Right hindlimb (tissue), 1 donor: ENCODE measurements around the gene IRF2.
"Not testable (repeated sequence)": the region's sequence is repeated elsewhere in the genome, so short reads cannot be mapped to it uniquely, and the experiment has no call there.

Experiments
- DNase-seq: peaks from one replicate; pipeline ENCODE4 v3.0.0-alpha.2; 2018

Gene IRF2

DNA sequence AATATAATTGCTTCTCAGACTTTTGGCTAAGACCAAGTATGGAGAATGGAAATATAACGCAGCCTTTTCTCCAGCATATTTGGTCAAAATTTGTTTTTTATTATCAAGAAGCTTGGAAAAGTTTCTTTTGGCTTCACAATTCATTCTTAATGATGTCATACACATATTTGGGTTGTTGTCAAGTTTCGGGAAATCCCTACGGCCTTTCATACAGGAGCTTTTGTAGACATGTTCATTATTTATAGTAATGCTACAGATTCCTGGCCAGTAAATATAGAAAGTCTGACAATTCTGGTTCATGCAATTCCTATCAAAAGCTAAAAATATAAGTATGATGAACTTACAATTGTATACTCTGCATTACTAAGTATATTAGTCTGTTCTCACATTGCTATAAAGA, 112.9 kb downstream of the IRF2 start:
- no peak for DNase-seq

DNA sequence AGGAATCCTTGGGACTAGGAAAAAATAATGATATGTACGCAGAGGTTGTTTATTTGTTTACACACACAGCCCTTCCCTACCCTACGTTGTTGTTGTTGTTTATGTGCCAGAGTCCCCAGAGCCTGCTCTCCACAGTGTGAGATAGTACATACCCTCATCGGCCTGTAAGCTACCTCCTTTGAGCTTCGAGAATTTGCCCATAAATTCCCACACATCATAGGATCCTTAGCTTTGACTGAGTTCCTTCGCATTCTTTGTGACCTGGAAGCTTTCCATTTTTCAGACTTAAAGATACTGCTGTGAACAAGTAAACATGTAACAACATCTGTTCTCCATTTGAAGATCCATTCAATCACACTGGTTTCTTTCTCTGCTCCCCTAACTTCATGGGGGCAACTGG, 114.5 kb downstream of the IRF2 start:
- no peak for DNase-seq

DNA sequence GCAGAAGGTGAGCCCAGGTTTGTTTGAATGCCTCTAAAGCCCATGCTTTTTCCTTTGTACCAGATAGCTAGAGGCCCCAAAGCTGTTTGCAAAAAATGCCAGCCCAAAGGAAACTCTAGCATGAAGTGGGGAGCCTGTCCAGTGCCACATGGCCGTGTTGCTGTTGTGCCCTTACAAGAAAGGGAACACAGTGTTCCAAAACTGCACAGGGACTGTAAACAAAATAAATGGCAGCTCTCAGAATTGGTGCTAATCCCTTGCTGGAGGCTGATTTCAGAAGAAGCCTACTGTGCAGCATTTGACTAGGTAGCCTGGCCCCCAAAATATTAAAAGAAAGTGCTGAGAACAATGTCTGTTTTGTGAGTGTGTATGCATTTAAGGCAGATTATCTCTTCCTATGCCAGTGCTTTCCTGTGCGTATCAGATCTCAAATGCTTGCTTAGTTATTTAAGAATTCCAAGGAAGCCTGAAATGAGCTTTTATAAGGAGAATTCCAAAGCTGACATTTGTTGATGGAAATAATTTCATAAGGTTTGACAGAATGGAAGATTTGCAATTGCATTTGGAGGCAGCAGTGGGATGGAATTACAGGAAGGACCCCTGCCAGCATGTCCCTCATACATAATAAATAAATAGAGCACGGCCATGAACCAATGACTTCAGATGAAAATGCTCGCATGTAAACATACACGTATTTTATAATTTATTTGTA, 115.7 kb downstream of the IRF2 start:
- no peak for DNase-seq

DNA sequence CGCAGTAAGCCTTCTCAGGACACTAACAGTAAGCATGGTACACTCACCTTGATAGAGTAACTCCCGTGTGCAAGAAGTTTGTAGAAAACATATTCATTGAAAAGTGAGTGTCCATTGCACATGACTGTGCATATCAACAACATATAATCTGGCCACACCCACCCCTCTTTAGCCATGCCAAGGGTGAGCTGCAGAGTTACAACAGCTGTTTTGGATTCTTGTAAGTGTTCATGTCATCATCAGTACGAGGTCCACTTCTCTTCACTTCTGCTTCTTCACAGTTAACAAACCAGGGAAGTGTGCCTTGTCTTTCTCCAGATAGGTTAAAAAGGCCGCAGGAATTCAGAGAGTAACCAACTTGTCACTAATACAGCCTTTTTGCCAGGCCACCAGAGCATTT, 116.6 kb downstream of the IRF2 start:
- DNase-seq = no peak

DNA sequence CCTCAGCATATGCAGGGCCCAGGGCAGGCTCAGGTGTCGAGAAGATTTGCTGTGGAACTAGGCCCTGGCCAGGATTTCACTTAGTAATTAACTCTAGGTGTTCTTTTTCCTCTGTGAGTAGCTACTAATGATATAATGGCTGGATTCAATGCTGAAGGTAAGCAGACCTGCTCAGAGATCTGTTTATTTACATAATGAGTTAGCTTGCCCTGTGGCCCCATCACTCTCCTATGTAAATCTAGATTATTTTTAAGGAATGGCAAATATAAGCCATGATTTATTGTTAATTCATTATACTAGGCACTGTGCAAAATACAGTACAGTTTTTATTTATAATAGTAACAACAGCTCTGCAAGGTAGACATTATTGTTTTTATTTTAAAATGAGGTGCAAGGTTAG, 117.2 kb downstream of the IRF2 start:
- DNase-seq = no peak

DNA sequence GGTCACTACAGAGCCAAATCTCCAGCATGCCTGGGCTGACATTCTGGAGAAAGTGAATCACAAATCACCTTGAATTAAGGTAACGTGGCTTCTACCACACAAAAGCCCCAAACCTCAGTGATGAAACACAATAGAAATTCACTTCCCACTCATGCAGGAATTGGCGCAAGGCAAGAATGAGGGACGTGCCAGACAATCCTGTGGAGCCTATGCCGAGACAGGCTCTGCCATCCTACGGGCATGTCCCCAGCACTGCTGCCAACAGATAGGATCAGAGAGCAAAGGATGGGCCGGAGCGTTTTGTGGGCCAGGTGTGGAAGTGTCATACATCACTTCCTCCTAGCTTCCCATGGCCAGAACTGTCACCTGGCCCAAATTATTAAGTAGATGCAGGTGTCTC, 118.0 kb downstream of the IRF2 start:
- no peak for DNase-seq

DNA sequence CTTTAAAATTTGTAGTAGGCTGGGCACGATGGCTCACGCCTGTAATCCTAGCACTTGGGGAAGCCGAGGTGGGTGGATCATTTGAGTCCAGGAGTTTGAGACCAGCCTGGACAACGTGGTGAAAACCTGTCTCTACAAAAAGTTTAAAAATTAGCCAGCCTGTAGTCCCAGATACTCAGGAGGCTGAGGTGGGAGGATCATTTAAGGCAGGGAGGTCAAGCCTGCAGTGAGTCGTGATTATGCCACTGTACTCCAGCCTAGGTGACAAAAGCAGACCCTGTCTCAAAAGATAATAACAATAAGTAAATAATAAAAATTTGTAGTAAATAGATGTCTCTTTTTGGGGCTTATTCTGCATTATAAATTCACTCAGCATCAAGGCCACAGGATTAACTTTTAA, 118.5 kb downstream of the IRF2 start:
- no peak for DNase-seq

DNA sequence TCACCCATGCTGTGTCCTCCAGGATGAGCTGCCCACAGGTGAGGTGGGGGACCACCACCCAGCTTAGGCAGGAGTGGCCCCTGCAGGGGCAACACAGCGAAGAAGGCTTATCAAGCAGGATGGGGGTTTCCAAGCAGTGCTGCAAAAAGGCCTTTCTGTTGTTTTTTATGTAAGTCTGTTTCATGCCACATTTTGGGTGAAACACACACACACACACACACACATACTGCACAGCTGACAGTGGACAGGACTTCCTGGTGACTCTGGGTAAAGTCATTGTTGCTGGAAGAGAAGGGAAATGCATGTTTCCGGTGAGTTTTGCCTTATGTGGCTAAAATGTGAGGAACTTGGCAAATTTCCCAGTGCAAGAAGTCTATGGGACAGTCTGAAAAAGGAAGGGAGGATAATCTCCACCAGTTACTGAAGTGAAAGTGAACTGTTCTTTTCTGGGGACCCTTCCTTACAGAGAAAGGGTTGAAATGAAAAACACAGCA, 119.2 kb downstream of the IRF2 start:
- peak; percentile 76 for DNase-seq

DNA sequence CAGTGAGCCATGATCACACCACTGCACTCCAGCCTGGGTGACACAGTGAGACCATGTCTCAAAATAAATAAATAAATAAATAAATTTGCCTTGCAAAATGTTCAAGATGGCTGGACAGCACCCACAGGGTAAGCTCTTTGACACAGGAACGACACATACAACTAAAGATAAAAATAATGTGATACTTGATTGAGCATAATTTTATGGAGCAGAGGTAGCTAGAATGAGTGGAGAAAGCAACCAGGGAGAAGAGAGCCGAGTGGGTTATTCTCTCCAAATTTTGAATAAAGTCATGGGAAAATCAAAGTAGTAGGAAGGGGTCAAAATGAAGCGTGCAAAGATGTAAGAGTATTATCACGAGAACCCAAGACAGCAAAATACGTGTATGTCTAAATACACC, 121.5 kb downstream of the IRF2 start:
- DNase-seq = no peak

DNA sequence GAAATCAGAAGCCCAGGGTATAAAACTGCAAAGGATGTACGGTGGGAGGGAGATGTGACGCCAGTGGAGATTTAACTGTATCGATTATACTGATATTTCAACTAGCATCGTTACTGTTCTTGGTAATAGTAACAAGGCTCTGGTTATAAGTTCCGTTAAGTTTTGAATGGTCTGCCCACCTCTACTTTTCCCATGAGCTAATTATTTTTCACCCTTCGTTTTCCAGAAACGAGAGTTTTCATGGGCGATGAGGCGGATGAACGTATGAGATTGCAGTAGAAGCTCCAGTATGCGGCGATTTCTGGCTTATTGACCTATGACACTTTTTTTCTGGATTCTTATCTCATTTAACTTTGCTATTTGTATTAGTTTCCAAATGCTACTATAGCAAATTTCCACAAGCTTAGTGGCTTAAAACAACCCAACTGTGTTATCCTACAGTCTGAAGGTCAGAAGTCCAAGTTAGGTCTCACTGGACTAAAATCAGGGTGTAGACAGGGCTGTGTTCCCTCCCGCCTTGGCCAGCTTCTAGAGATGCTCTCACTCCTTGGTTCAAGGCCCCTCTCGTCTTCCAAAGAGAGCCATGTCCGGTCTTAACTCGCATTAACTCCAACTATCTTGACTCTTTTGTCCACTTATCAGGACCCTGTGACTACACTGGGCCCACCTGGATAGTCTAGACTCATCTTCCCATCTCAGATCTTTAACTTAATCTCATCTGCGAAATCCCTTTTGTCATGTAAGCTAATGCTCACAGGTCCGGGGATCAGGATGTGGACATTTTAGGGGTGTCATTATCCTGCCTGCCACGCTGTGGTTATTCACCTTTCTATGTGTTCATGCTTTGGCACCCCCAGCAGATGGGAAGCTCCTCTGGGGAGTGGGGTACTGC, 122.5 kb downstream of the IRF2 start:
- no peak for DNase-seq

DNA sequence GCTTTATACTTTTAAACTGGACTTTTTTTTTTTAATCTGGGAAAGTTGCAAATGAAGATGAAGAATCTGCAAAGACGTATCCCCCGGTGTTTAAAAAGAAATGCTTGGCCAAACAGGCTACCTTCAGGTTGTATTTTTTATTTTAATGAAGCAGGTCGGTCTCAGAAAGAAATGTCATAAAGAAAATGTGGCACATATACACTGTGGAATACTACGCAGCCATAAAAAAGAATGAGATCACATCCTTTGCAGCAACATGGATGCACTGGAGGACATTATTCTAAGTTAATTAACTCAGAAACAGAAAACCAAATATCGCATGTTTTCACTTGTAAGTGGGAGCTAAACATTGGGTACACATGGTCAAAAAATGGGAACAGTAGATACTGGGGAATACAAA, 123.4 kb downstream of the IRF2 start:
- no peak for DNase-seq

DNA sequence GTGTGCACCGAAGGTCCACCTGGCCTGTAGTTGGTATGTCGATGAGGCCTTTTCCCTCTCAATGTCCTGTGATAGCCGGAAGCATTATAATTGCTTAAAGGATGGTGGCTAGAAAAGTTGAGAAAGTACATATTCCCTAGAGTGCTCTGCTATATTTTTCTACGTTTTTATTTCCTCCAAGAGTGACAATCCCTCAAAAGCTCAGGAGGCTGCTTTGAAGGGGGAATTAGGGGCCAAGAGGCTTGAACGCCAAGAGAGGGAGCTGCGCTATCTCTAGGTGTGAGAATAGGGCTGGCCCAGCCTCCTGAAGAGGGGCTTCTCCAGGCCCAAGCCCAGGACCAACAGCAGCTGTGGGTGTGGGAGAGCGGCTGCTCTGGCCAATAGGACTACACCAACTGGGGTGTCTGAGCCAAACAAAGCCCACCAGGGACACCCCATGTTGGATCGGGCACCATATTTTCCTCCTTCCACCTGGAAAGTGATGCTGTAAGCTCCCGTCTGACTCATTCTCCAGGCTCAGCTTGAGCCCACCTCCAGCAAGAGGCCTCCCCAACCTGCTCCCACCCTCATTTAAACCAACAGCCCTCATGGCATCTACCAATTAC, 124.0 kb downstream of the IRF2 start:
- no peak for DNase-seq

DNA sequence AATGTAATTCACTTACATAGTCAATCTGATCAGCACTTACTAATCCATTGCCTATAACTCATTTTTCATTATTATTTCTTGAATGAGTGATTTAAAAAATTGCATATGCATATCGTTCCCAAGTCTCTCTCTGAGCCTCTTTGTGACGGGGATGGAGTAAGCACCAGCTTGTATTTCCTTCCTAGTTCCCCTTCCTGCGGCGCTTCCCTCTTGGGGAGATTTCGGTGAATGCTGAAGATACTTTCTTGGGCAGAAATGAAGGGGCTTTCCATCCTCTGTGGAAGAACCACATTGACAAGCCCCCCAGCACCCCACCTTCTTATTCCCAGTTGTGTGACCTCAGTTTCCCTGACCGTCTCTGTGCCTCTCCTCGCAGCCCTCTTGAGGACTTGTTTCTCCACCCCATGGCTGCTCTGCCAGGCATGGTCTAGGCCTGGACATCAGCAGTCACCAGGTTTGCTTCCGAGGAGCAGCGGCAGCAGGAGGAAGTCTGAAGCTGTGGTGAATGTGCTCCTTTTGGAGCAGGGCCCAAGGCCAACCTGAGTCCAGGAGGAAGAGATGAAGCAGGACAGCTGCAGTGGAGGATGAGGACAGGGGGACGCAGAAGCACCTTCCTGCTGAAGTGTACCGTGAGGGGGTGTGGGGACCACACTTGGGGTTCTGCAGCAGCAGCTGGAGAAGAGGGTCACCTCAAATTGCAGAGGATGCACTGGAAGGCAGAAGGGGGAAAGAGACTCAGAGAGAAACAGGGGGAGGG, 124.9 kb downstream of the IRF2 start:
- no peak for DNase-seq

DNA sequence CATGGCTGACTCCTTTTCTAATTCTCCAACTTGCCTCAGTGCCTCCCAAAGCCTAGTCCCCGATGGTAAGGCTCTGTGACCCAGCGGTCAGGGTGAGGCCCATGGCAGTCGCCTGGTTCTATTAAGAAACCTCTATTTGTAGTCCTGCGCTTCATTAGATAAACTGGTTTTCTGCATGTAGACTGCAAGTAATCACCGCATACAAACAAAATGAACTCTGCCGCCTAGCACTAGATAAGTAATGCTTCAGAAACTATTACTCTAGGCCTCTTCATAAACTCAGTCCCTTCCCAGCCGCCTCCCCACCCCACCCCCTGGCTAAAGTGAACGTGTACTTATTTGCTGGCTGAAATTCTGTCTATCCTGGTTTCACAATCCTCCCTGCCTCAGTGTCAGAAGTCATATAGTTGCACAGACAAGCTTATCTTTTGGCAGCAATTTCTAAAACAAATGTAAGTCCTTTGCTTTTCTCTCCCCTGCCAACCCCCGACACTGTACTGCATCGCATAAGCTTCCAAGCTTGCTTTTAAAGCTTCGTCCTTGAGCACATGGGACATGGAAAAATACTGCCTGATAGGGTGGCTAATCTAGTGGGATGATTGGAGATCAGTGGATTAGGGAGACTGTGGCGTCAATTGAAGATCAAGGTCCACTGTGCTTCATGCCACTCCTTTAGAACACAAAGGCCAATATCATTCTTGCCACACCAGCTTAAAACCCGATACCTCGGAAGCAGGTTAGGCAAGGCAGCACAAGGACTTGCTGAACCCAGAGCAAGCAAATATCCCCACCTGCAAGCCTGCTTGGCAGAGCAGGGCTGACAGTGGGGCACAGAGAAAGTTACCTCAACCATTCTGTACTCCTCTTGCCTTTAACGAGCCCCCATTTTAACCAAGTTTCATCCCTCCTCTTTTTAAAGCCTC, 125.8 kb downstream of the IRF2 start:
- DNase-seq = no peak

DNA sequence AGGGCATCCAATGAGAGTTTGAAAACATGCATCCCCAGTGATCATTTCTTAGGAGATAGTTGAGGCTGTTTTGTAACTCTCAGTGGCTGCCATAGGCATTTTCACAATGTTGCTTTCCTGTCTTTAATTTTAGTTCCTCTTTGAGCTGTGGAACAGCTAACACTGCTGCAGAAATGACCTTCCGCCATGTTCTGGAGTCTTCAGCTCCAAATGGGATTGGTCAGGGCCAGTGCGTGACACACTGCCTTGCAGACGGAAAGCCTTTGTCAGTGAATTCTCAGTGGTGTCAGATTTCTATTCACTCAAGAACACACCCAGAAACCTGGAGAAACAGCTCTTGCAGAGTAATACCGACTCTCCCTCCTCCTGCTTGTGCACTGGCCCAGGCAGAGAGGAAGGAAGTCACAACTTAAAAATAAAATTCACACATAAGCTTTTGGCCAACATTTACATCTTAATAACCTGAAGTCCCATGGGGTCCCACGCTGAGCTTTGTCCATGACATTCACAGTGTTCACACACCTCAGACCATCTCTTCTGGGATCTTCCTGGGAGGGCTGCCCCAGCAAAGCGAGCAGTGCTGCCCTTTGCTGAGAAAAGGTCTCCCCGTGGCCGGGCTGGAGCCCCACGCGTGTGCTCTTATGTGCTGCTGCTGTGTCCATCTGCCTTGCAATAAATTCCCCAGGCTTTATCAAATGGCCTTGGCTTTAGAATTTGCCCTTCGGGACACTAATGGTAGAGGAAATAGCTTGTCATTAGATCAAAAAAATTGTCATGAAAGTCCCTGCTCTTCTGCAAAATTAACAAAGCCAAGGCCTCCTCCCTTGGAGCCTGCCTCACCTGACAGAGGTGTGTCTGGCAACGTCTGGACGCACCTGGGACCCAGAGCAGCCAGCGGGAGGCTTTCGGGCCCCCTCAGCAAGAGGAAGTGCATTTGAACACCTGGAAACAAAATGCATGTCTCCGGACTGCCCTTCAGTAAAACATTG, 126.8 kb downstream of the IRF2 start:
- peak; percentile 59 for DNase-seq

DNA sequence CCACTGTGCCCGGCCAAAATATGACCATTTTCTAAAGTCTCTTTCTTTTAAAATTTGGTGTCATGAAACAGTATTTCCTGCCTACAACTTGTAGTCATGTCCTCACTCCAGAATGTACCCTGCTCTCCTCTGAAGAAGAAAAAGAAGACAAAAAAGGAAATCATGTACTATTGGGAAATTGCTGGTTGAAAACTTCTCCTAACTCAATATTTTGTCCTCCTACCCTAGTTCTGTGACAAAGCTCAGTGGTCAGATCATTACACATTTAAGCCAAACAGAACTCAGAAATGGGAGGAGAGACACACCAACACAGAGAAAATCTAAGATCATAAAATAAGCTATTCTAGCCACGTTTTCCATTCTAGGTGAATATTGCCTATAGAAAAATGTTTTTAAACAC, 127.7 kb downstream of the IRF2 start:
- DNase-seq = no peak

DNA sequence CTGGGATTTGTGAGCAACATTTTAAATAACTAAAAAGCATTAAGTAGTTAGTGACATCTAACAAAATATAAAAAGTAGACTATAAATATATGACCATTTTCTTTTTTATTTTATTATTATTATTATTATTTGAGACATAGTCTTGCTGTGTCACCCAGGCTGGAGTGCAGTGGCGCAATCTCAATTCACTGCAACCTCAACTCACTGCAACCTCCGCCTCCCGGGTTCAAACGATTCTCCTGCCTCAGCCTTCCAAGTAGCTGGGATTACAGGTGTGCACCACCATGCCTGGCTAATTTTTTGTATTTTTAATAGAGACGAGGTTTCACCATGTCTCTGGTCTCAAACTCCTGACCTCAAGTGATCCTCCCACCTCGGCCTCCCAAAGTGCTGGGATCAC, 128.1 kb downstream of the IRF2 start:
- not testable (repeated sequence) for DNase-seq

DNA sequence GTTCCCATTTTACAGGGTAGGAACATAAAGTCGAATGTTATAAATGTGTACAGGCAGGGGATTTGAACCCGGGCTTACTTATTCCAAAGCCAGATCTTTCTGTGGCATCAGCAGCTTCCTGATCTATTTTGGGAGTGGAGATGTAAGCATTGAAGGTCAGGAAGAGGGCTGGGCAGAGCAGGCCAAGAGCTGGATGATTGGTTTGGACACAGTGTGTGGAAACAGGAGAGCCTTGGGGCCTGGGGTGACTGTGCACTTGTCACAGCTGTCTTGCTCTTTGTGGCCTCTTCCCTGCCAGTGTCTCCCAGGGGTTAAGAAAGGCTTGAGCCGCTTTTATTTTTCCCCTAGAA, 128.8 kb downstream of the IRF2 start:
- DNase-seq = peak; percentile 51

DNA sequence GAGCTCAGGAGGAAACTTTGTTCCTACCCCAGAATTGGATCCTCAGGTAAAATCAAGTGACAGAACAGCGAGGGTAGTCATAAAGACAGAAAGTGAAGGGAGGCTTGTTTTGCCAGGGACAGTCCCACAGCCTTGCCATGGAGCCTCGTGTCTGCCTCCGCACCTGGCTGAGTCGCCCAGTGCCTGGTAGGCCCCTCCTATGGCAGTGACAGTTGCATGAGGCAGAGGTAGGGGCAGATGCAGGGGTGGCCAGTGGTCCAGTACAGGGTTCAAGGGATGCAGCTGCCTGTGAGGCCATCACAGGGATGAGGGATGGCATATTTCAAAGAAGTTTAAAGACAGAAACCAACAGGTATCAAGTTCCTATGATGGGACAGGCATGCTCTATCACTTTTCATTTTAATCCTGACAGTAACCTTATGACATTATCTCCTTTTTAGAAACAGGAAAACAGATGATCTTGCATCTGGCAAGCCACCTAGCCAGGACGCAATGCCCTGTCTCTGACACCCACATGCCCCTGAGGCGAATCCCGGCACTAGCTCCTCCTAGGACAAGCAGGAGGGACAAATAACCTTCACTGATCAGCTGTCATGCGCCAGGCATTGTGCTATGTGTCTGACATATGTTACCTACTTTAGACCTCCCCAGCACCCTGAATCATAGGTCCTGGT, 129.3 kb downstream of the IRF2 start:
- DNase-seq = no peak

DNA sequence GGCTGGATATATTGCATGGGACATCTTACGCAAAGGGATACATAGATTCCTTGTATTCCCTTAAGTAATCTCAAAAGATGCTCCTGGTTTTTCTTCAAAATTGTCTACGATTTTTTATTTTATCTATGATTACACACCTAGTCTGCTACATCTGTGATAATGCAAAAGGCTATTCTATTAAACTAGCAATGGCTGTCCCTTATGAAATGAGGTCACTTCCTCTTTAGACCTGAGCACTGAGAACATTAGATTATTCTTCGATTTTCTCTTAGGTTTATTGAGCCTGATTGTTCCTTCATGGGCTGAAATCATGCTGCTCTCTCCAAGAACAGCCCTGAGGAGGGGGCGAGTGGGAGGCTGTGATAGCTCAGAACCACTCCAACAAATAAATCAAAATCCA, 129.9 kb downstream of the IRF2 start:
- DNase-seq = no peak
